ENCODE data around the gene NXPH1. TPM values are rescaled to one million over a fixed set of nuclear protein-coding genes. Genes with fewer than 3 reads are reported as not detected.

NXPH1 gene
- total and polyA plus RNA-seq, 9 of the 15 experiments (the other 6 are each of a cell fraction or from before 2014, with no cell fraction given): 0.16 TPM; not detected in 8

DNA sequence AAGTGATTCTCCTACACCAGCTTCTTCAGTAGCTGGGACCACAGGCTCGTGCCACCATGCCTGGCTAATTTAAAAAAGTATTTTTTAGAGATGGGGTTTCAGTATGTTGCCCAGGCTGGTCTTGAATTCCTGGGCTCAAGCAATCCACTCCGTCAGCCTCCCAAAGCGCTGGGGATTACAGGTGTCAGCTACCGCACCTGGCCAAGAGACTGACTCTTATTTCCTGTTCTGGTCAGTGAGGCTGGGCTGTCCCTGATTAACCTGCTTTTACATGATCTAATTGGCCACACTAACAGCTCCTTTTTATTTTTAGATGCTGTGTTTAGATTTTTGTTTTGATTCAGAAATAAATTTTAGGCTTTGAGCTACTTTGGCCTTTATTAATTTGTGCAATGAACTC lies 203.9 kb downstream of the NXPH1 start:
- CTCF ChIA-PET (ENCODE audit: low intra/inter-chr PET ratio): no interaction called here
- no TSS peak for BruUV-seq (replicated peaks)
- Histone ChIP-seq H2AFZ (ENCODE audit: low read depth, low read length) (no peak overlapping the region), H3K79me2 (ENCODE audit: control insufficient read depth, insufficient read depth, low read length) (no peaks in the 10 kb centered on the region), H3K4me3 (no peak overlapping the region), H4K20me1 (replicated peaks; ENCODE audit: control insufficient read depth, insufficient read depth, low read length) (no peaks in the 10 kb centered on the region), H3K36me3 (ENCODE audit: control insufficient read depth, insufficient read depth, low read length) (no peaks in the 10 kb centered on the region), H3K4me1 (replicated peaks in 1 of 2; ENCODE audit: control insufficient read depth in 2 of 2, insufficient read depth in 2 of 2, low read length in 2 of 2) (no peaks in the 10 kb centered on the region), H3K27ac (ENCODE audit: extremely low read depth, low read depth, low read length) (no peak overlapping the region), H3K4me2 (ENCODE audit: insufficient read depth, low read length) (no peak overlapping the region), H3K9ac (ENCODE audit: insufficient read depth in 1 of 2, low read depth in 2 of 2, low read length in 2 of 2) (no peak overlapping the region), H3K9me3 (replicated peaks; ENCODE audit: control insufficient read depth, insufficient read depth, low read depth, low read length) (no peaks in the 10 kb centered on the region), H3K9me1 (ENCODE audit: control insufficient read depth, insufficient read depth, low read length) (no peaks in the 10 kb centered on the region), H3K27me3 (ENCODE audit: control insufficient read depth in 2 of 2, insufficient read depth in 2 of 2, low read length in 2 of 2) (no peaks in the 10 kb centered on the region)
- intact Hi-C loops (cut with micrococcal nuclease): no loop called here
- in situ Hi-C loops (cut with MboI): no loop called here
- TF ChIP-seq ZNF707 (CRISPR knock-in tag; conservative IDR thresholded peaks at IDR 0.05): no peak
- no peak for TF ChIP-seq E2F3 (CRISPR knock-in tag; IDR thresholded peaks at IDR 0.05)
- no peak for TF ChIP-seq L3MBTL2 (IDR thresholded peaks at IDR 0.05)
- no peak for TF ChIP-seq STAG1 (CRISPR knock-in tag; IDR thresholded peaks at IDR 0.05; ENCODE audit: borderline replicate concordance)
- no peak for TF ChIP-seq MBD2 (IDR thresholded peaks at IDR 0.05; ENCODE audit: borderline replicate concordance, low read depth)
- TF ChIP-seq POLR2AphosphoS2 (IDR thresholded peaks at IDR 0.05; ENCODE audit: low read length): no peak
- no peak for TF ChIP-seq FOSL1 (tag; conservative IDR thresholded peaks at IDR 0.05)
- no peak for TF ChIP-seq SMARCC2 (IDR thresholded peaks at IDR 0.05; ENCODE audit: low read depth)
- no peak for TF ChIP-seq TBL1XR1 (IDR thresholded peaks at IDR 0.05; ENCODE audit: low read length in 2 of 2)
- TF ChIP-seq KDM4B (IDR thresholded peaks at IDR 0.05; ENCODE audit: borderline replicate concordance in 2 of 2, low read depth in 1 of 2): no peak
- no peak for TF ChIP-seq SREBF1 (IDR thresholded peaks at IDR 0.05; ENCODE audit: borderline replicate concordance, low read depth, low read length)
- no peak for TF ChIP-seq KLF10 (CRISPR knock-in tag; IDR thresholded peaks at IDR 0.05)
- no peak for TF ChIP-seq CXXC5 (CRISPR knock-in tag; IDR thresholded peaks at IDR 0.05)
- no peak for DNase-seq (ENCODE audit: extremely low read depth in 1 of 4, low spot score in 3 of 4)
- WGBS (ENCODE audit: insufficient coverage, low coverage, missing lambda C conversion rate): 0% methylated on average over 4 of the region's 4 CpGs
- FAIRE-seq: no peak
- POLR2A ChIA-PET: no interaction called here
- no peak for ATAC-seq
